GM19238 (cell line): ENCODE data around the gene PARVG.

Experiments
- DNase-seq: peaks from one replicate; pipeline ENCODE4 v3.0.0; 2011; ENCODE audit warnings: low spot score; ENCODE audit not compliant: insufficient read length

Gene PARVG

DNA sequence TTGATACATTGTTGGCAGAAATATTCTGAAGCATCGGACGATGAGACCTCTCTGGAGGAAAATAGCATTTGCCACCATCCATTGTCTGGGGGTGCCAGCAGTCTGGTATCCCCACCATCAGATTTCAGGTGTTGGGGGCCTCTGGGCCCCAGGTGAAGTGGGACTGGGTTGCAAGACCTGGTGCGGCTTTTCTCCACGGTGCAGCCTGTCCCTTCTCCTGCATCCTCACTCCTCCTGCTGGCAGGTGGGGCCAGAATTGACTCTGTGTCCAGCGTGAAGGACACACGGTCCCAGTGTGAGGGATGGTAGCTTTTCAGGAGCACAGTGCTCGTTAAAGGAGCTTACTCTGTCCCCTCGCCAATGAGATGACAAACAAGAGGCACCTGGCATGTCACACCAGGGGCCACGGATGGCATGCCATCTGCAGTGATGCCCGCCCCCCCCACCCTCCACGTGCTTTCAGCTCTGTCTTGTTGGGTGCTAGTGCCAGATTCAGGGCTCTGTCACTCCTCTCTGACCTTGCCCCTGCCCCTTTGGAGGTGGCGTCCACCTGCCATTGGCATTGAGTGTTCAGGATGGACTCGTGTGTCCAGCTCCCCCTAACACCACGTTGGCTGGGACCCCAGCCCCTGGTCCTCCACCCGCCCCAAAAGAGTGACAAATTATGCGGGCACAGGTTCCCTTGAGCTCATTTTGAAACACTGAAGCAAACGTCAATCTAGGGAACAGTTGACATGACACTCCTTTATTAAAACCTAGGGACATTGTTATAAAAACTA, 62.4 kb downstream of the PARVG start:
- no peak for DNase-seq

DNA sequence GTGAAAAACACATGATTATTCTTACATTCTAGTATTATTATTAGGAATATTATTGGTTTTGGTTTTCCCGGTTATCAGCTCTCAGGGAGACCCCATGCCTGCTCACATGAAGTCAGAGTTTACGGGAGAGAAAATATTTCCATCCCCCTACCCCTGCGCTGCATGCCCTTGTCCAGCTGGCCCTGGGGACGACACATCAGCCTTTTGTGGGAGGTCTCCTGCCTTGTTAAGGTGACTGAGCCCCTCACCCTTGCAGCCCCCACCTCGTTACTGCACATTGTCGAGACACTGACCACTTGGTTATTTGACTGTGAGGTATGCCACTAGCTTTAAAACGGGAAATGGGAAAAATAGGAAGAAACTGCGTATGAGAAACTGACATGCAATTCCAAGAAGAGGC, 63.0 kb downstream of the PARVG start:
- no peak for DNase-seq

DNA sequence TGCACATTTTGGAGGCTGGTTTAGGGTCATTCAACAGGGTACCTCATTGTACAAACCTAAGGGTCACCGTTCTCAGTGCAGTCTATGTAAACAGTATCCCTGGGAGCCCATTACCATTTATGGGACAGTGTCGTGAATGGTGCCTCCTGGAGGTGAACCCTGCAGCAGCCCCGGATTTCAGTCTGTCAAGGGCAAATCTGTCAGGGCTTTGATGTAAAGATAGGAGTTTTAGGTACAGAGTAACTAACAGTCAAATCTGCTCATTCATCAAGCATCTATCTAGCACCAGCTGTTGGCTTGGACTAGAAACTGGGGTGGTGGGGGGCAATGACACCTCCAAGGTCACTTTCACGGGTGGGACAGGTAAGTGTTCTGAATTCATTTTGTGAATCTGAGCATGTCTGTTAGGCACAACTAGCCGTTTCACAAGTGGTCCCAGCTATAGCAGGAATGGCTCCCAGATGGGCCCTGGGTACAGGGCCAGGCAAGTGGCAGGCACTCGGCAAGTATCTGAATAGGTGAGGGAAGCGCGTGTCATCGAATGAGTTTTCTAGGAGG, 63.6 kb downstream of the PARVG start:
- DNase-seq: no peak

DNA sequence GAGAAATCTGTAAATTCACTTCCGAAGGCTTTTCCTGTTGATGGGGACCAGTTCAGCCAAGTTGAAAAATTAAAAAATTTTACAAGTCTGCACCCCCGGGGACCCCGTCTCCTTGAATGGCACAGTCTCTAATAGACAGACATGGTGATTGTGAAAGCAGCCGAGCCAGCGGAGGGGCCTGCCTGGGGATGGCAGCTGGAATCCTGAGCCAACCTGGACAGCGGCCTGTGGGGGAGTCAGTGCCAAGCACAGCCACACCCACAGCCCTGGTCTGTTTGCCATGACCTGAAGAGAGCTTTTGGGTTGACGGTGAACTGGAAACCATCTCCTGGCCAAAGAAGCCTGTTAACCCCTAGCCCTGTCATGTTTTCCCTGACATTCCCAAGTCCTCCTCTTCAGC, 64.7 kb downstream of the PARVG start:
- DNase-seq: no peak

DNA sequence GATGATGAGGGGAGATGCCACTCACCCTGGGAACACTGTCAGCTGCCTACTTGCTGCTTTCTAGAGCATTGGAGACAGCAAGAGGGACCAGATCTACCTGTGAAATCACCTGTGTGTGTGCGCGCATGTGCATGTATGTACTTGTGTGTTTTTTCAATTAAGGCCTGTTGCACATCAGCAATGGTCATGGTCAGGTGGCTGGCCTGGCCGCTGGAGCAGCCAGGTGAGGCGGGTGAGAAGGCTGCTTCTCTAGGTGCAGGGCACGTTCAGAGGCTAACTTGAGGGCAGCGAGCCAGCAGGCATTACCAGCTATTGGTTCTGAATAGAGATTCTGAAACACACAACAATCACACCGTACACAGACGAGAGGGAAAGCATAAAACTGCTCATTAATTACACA, 65.1 kb downstream of the PARVG start:
- DNase-seq: no peak

DNA sequence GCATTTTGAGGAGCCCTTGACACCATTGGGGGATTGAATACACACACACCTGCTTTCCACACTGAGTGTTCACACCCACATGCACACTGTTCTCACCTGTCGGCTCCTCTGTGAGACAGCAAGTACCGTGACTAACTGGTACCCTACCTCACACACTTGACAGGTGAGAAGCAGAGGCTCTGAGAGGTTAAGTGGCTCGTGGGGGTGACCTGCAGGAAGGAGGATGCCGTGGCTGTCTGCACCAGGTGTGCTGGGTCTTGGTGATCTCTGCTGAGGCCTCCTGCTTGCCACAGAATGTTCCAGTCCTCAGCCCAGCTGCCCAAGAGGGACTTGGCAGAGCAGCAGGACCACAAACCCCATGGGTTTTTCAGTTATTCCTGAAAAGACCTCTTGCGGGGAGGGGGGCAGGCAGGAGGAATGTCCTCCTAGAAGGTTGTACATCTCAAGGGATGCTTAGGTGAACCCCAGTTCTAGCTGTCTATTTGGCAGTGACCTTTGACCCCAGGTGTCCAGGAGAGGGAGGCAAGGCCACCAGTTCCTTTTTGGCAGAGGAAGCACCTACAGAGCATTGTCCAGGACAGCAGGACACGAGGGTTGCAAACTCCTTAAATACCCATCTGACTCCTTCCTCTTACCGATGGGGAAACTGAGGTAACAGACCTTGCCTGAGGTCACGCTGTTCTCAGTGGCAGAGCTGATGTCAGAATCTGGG, 66.0 kb downstream of the PARVG start:
- DNase-seq: no peak

DNA sequence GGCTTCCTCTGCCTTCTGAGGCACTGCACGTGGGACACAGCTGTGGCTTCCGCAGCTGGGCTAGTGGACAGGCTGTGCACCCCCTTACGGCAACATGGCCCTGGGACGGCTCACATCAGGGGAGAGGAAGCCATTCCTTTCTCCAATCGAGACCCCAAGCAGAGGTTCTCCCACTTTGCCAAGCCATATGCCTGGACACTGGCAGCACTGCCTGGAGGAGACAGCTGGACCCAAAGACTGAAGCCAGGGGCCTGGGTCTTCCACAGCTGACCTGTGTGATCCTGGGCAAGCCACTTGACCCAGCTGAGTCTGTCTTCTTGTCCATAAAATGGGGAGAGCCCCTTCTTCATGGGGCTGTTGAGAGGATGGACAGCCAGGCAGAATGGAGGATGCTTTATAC, 66.6 kb downstream of the PARVG start:
- DNase-seq: no peak

DNA sequence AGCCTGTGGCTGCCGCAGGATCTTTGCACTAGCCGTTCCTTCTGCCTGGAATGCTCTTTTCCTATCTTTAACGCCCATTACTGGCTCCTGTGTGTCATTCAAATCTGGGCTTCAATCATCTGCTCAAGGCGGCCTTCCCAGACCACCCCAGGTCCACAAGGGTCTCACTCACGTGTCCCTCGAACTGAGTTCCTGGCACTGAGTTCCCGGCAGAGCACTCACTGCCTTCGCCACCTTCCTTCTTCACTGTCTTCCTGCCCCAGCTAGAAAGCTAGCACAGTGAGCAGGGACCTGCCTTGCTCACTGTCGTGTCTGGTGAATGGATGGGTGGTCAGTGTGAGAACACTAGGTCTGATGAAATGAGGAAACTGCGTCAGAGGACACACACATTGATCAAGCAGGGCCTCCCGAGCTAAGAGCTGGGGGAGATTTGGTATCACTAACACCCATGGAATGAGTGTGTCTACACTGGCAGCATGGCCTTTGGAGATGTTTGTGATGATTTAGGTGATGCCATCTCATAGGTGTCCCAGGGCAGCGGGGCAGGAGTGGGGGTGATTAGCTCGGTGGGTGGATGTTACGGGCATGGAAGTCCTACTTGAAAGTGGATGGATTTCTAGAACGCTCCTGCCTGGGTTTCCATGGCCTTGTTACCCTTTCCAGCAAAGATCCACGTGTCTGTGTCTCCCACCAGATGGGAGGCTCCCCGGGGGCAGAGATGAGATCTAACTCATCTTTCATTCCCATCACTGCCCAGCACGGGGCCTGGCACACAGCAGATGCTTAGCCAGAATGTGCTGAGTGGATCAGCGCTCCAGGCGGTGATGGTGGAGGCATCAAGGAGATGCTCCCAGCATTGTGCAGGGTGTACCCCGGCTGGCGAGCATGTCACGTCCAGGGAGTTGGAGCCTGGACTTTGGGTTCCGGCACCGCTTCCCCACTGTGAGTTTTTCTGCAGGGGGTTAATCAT, 67.5 kb downstream of the PARVG start:
- no peak for DNase-seq

DNA sequence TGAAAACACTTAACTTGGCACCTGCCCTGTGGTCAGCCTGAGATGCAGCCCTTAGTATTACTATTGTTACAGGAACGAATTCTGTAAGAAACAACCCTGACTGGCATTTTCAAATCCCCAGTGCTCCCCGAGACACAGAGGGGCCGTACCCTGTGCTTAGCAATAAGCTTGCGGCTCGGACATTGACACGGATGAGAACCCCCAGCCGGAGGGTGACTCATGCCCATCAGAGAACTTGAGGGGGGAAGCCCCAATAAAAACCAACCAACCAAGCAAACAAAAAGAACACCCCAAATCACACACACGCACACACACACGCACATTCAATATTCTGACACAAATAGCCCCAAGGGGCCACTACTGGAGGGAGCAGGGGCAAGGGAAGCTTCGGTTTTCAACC, 68.2 kb downstream of the PARVG start:
- no peak for DNase-seq

DNA sequence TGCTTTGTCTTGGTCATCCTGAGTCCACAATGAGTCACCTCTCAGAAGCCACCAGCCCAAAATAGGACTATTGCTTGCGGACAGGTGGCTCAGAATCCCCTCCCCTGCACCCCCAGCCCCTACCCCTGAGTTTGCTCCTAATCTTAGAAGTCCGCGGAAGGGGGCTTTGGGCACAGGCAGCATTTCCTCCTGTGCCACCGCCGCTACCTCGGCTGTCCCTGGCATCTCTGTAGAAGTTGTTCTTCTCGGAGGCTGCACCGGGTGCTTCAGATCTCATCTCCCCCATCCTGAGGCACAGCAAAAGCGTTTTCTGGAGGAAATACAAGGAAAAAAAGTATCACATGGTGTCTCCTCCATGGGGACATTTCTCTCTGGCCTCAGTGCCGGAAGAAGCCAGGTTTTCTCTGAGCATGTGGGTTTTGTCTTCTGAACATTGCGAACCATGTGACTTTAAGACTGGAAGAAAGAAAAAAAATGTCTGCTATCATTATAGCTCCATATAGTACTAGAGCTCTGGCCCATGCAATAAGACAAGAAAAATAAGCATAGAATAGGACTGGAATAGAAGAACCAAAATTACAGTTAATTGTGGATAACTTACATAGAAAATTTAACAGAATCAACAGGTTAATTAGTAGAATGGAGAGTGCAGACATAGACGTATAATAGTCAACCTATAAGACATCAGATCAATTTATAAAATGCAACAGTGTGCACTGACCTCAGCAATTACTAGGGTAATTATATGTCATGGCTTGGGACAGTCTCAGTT, 68.8 kb downstream of the PARVG start:
- DNase-seq: no peak

DNA sequence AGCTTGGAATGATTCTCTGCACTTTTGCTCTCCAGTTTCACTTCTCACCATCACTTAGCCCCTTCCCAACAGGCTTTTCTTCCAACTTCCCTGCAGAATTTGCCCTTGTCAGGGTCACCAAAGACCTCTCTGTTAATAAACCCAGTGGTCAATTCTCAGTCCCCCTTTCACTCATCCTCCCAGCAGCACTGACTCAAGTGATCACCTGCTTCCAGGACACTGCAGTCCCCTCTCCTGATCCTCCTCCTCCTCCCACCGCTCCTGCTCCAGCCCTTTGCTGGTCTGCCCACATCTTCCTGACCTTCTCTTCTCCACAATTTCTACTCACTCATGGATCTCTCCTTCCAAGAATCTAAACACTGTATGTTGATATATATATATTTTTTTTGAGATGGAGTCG, 74.1 kb downstream of the PARVG start:
- no peak for DNase-seq

DNA sequence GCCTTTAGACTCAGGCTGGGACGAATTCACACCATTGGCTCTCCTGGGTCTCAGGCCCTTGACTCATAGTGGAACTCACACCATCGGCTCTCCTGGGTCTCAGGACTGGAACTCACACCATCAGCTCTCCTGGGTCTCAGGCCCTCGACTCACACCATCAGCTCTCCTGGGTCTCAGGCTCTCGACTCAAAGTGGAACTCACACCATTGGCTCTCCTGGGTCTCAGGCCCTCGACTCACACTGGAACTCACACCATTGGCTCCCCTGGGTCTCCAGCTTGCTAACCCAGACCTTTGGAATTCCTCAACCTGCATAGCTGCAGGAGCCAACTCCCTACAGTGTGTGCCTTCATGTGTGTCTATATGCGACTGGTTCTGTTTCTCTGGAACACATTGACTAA, 75.4 kb downstream of the PARVG start:
- DNase-seq: no peak

DNA sequence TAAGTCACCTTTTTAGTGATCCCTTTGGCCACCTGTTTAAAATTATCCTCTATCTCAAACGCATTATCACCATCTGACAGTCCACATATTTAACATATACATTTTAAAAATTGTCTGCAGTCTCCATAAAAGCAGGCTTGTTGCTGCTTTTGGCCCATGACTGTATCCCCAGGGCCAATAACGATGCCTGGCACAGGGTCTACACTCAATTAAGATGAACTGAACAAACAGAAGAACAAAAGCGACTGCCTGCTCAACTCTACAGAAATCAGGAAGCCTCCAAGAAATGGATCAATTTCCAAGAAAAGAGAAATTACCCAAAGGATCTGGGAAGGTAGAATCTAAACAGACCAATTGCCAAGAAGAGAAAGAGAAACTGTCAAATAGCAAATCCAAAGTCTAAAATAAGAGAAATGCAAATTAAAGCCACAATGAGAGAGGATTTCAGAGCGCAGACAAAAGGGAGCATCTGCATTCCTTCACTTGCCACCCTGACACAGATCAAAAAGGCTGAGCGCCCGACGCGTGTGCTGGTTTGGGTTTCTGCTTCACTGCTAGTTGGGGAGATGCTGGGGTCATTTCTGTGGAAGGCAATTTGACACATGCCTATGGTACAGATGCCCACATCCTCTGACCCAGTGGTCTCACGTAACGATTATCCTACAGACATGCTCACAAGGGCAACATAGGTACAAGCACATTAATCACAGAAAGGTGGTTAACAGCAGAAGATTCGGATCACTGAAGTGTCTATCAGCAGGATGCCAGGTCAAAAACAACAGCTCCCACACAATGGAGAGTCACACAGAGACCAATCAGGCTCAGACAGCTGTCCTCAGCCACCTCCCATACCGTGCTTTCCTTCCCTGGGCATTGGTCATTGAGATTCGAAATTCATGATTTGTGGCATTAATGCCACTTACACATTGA, 76.1 kb downstream of the PARVG start:
- no peak for DNase-seq
